H1 (cell line): ENCODE measurements around the gene ZSCAN10. TPM values are rescaled to one million over a fixed set of nuclear protein-coding genes. Genes with fewer than 3 reads are reported as not detected.

ENCODE experiments used
- CTCF ChIA-PET: fragments of 300-600 bp; sonication (Branson Sonifier 250); formaldehyde crosslinking; loops from one replicate; lab custom pipeline; 2021; ENCODE audit not compliant: partially characterized antibody; lab: Charles Lee
- POLR2A ChIA-PET: fragments of 300-600 bp; sonication (Branson Sonifier 250); formaldehyde crosslinking; loops from one replicate; lab custom pipeline; 2021; ENCODE audit warnings: inconsistent platforms; ENCODE audit not compliant: partially characterized antibody; lab: Charles Lee
- DNase-seq, 2 experiments: peaks; one replicate each; pipeline versions ENCODE4 v3.0.0 to v3.0.0-alpha.2; 2010 to 2022; ENCODE audit warnings: low spot score in 2 of 2, low read depth in 1 of 2, mixed read lengths in 1 of 2
- FAIRE-seq: peaks from 2 replicates; lab custom pipeline; 2011; peaks lifted over from hg19 to GRCh38; lab: Jason Lieb, UNC
- H2AFZ ChIP-seq: 2 replicates; pipeline ENCODE4 v1.8.1; 2012; ENCODE audit warnings: low read length, inconsistent platforms
- H2AK5ac ChIP-seq: 2 replicates; pipeline ENCODE4 v1.6.1; 2013; ENCODE audit warnings: low read depth, low read length
- H2BK120ac ChIP-seq: replicated peaks from 2 replicates; pipeline ENCODE3; 2013; ENCODE audit warnings: low read depth, low read length, inconsistent platforms
- H2BK12ac ChIP-seq: 2 replicates; pipeline ENCODE4 v1.6.1; 2013; ENCODE audit warnings: low read depth, low read length
- H2BK15ac ChIP-seq: 2 replicates; pipeline ENCODE4 v1.6.1; 2013; ENCODE audit warnings: low read length
- H2BK20ac ChIP-seq: 2 replicates; pipeline ENCODE4 v1.6.1; 2013; ENCODE audit warnings: low read length
- H2BK5ac ChIP-seq: 2 replicates; pipeline ENCODE4 v1.6.1; 2013; ENCODE audit warnings: low read depth, low read length
- H3K14ac ChIP-seq: 2 replicates; pipeline ENCODE4 v1.6.1; 2013; ENCODE audit warnings: inconsistent platforms; ENCODE audit not compliant: insufficient read length
- H3K18ac ChIP-seq: 2 replicates; pipeline ENCODE4 v1.6.1; 2013; ENCODE audit warnings: low read length; ENCODE audit errors: extremely low read depth
- H3K23ac ChIP-seq: 2 replicates; pipeline ENCODE4 v1.6.1; 2013; ENCODE audit warnings: inconsistent platforms; ENCODE audit not compliant: insufficient read length
- H3K23me2 ChIP-seq: 2 replicates; pipeline ENCODE4 v1.6.1; 2013; ENCODE audit warnings: low read depth, low read length
- H3K27ac ChIP-seq: 2 replicates; pipeline ENCODE4 v1.6.1; 2011; ENCODE audit warnings: low read depth, low read length, inconsistent platforms
- H3K27me3 ChIP-seq, 4 experiments: replicated peaks in 1 of 4; 1 replicate in 1 of 4; 2 replicates in 3 of 4; pipeline versions ENCODE4 v1.6.1 to v1.8.1; 2011 to 2013; ENCODE audit warnings: low read length in 3 of 4, mild to moderate bottlenecking in 3 of 4, inconsistent platforms in 2 of 4, mixed read lengths in 2 of 4, moderate library complexity in 1 of 4; ENCODE audit not compliant: control insufficient read depth in 3 of 4, insufficient read depth in 3 of 4; ENCODE audit errors: extremely low read depth in 1 of 4
- H3K36me3 ChIP-seq, 4 experiments: 2 replicates each; pipeline versions ENCODE4 v1.6.1 to v1.8.1; 2011 to 2013; ENCODE audit warnings: mild to moderate bottlenecking in 4 of 4, low read length in 3 of 4, moderate library complexity in 2 of 4, control low read depth in 1 of 4, inconsistent platforms in 1 of 4; ENCODE audit not compliant: insufficient read depth in 4 of 4, control insufficient read depth in 2 of 4
- H3K4ac ChIP-seq: replicated peaks from 2 replicates; pipeline ENCODE3; 2013; ENCODE audit warnings: low read length, low read depth, mixed read lengths, inconsistent platforms; ENCODE audit not compliant: insufficient read length
- H3K4me1 ChIP-seq, 4 experiments: replicated peaks in 1 of 4; 1 replicate in 1 of 4; 2 replicates in 3 of 4; pipeline versions ENCODE4 v1.6.1 to v1.8.1; 2011 to 2013; ENCODE audit warnings: low read length in 3 of 4, inconsistent platforms in 2 of 4, mixed read lengths in 1 of 4; ENCODE audit not compliant: insufficient read depth in 4 of 4, control insufficient read depth in 3 of 4
- H3K4me2 ChIP-seq, 2 experiments: 2 replicates each; pipeline versions ENCODE4 v1.6.1 to v1.8.1; 2011 to 2013; ENCODE audit warnings: low read depth in 2 of 2, low read length in 2 of 2, control low read depth in 1 of 2, inconsistent platforms in 1 of 2, mild to moderate bottlenecking in 1 of 2; ENCODE audit not compliant: insufficient read depth in 1 of 2
- H3K4me3 ChIP-seq, 4 experiments: fragments of 200-600, 300-600 bp in 1 of 4; sonication (generic), shearing (Covaris generic), sonication (Bioruptor Twin) in 1 of 4; 2 replicates each; pipeline versions ENCODE4 v1.5.1 to v1.8.1; 2011 to 2016; ENCODE audit warnings: low read length in 4 of 4, low read depth in 3 of 4, control low read depth in 2 of 4, inconsistent platforms in 2 of 4, mild to moderate bottlenecking in 2 of 4, mixed read lengths in 1 of 4, moderate library complexity in 1 of 4; ENCODE audit not compliant: insufficient read depth in 2 of 4; ENCODE audit errors: extremely low read depth in 1 of 4
- H3K56ac ChIP-seq: replicated peaks from 2 replicates; pipeline ENCODE3; 2013; ENCODE audit warnings: low read depth, mild to moderate bottlenecking, mixed read lengths, low read length, inconsistent platforms; ENCODE audit not compliant: insufficient read length
- H3K79me1 ChIP-seq: 2 replicates; pipeline ENCODE4 v1.6.1; 2013; ENCODE audit warnings: low read depth, low read length, control low read depth
- H3K79me2 ChIP-seq, 2 experiments: 2 replicates each; pipeline versions ENCODE4 v1.6.1 to v1.8.1; 2012 to 2013; ENCODE audit warnings: low read length in 2 of 2, mild to moderate bottlenecking in 2 of 2, inconsistent platforms in 1 of 2; ENCODE audit not compliant: insufficient read depth in 2 of 2, control insufficient read depth in 1 of 2
- H3K9ac ChIP-seq, 4 experiments: replicated peaks in 1 of 4; 1 replicate in 1 of 4; 2 replicates in 3 of 4; pipeline versions ENCODE4 v1.6.1 to v1.8.1; 2011 to 2013; ENCODE audit warnings: low read depth in 3 of 4, low read length in 3 of 4, control low read depth in 2 of 4, mild to moderate bottlenecking in 2 of 4, moderate library complexity in 2 of 4, inconsistent platforms in 1 of 4; ENCODE audit errors: extremely low read depth in 1 of 4
- H3K9me3 ChIP-seq, 2 experiments: 2 replicates each; pipeline versions ENCODE4 v1.6.1 to v1.8.1; 2012 to 2013; ENCODE audit warnings: mild to moderate bottlenecking in 2 of 2, moderate library complexity in 2 of 2, control low read depth in 1 of 2, inconsistent platforms in 1 of 2, low read depth in 1 of 2, low read length in 1 of 2, mixed read lengths in 1 of 2; ENCODE audit not compliant: insufficient read depth in 2 of 2
- H4K20me1 ChIP-seq, 2 experiments: replicated peaks in 1 of 2; 2 replicates each; pipeline versions ENCODE3 to v1.8.1; 2011 to 2013; ENCODE audit warnings: inconsistent platforms in 2 of 2, low read length in 2 of 2, mild to moderate bottlenecking in 1 of 2; ENCODE audit not compliant: insufficient read depth in 2 of 2, control insufficient read depth in 1 of 2
- H4K5ac ChIP-seq: 2 replicates; pipeline ENCODE4 v1.6.1; 2013; ENCODE audit warnings: low read length, low read depth, mixed read lengths, inconsistent platforms; ENCODE audit not compliant: insufficient read length
- H4K8ac ChIP-seq: 2 replicates; pipeline ENCODE4 v1.8.0; 2013; ENCODE audit warnings: mild to moderate bottlenecking, moderate library complexity, low read length, inconsistent platforms; ENCODE audit not compliant: insufficient read depth; ENCODE audit errors: extremely low read depth
- H4K91ac ChIP-seq: replicated peaks from 2 replicates; pipeline ENCODE3; 2013; ENCODE audit warnings: low read length, mixed read lengths, inconsistent platforms; ENCODE audit not compliant: insufficient read length
- CEBPB ChIP-seq: IDR thresholded peaks from 2 replicates; pipeline ENCODE4 v1.6.1; 2012; ENCODE audit warnings: low read depth, low read length
- EZH2 ChIP-seq: fragments of 200-600 bp; sonication (generic); IDR thresholded peaks from 2 replicates; pipeline ENCODE4 v1.7.1; 2012; ENCODE audit warnings: low read depth, mild to moderate bottlenecking, moderate library complexity, low read length, inconsistent platforms; ENCODE audit not compliant: severe bottlenecking
- GTF2F1 ChIP-seq: IDR thresholded peaks from 2 replicates; pipeline ENCODE4 v1.6.1; 2012; ENCODE audit warnings: low read depth, low read length, improper control_type of control experiment, borderline replicate concordance
- PHF8 ChIP-seq: fragments of 200-600 bp; sonication (generic); conservative IDR thresholded peaks from 2 replicates; pipeline ENCODE4 v1.7.1; 2012; ENCODE audit warnings: low read depth, mild to moderate bottlenecking, inconsistent platforms, low read length, moderate library complexity
- POU5F1 ChIP-seq: IDR thresholded peaks from 2 replicates; pipeline ENCODE4 v1.6.1; 2011; ENCODE audit warnings: low read depth, mild to moderate bottlenecking, low read length, moderate library complexity
- RAD21 ChIP-seq, 2 experiments: IDR thresholded peaks in 1 of 2; conservative IDR thresholded peaks in 1 of 2; 2 replicates each; pipeline ENCODE4 v1.6.1; 2011; ENCODE audit warnings: low read depth in 2 of 2, low read length in 2 of 2, improper control_type of control experiment in 1 of 2, inconsistent platforms in 1 of 2, mild to moderate bottlenecking in 1 of 2, moderate library complexity in 1 of 2
- RXRA ChIP-seq: IDR thresholded peaks from 2 replicates; pipeline ENCODE4 v1.6.1; 2011; ENCODE audit warnings: low read depth, mild to moderate bottlenecking, low read length, moderate library complexity; ENCODE audit not compliant: insufficient read depth
- SP1 ChIP-seq: IDR thresholded peaks from 2 replicates; pipeline ENCODE4 v1.6.1; 2011; ENCODE audit warnings: low read depth, low read length
- WGBS, 2 experiments: shearing (Covaris generic) in 1 of 2; methylation state at CpG; one replicate each; pipeline versions ENCODE4 v1.1.6 to v1.1.7; 2013 to 2015; ENCODE audit warnings: low lambda C conversion rate in 2 of 2, mixed read lengths in 2 of 2, inconsistent platforms in 1 of 2, low coverage in 1 of 2, missing lambda C conversion rate in 1 of 2; ENCODE audit not compliant: insufficient replicate concordance in 2 of 2, insufficient coverage in 1 of 2, insufficient read length in 1 of 2; ENCODE audit errors: extremely low coverage in 1 of 2, missing lambda C conversion rate in 1 of 2; 5-methylcytosine and 5-hydroxymethylcytosine counted together
- polyA plus RNA-seq, 7 experiments: library from polyadenylated mRNA; depleted of rRNA in 3 of 7; stranded (reverse) in 5 of 7; unstranded in 2 of 7; fragments of >200 nt in 5 of 7; fragments of 200-250 nt in 2 of 7; gene quantifications; 1 replicate in 5 of 7; 2 replicates in 1 of 7; 4 replicates in 1 of 7; pipeline versions ENCODE4 v1.2.1 to v1.2.3, GENCODE V29; 2011 to 2013; ENCODE audit warnings: missing spikeins in 2 of 7, mixed read lengths in 2 of 7
- total RNA-seq: library from RNA; stranded (reverse); fragmentation: NEBNext Ultra II Directional; extraction: Animal tissue kit (Norgen Biotek cat#: 25700); gene quantifications from 2 replicates; pipeline ENCODE4 v1.2.1, GENCODE V29; 2021
- TF ChIP-seq, protein P1 (sequence below): IDR thresholded peaks from 2 replicates; pipeline ENCODE4 v1.6.1; 2012; ENCODE audit warnings: inconsistent platforms

Gene ZSCAN10
- total and polyA plus RNA-seq, 2 of the 8 experiments (the other 6 are each of a cell fraction or from before 2014, with no cell fraction given) = 209 to 314 TPM

GRCh38 chr16:3119701-3120408, 20.8 kb upstream of the ZSCAN10 start:
- FAIRE-seq (no peak), DNase-seq (no peak)
- Histone ChIP-seq H4K91ac (no peak overlapping the region), H3K27ac (no peak overlapping the region), H2AFZ (no peak overlapping the region), H2AK5ac (no peak overlapping the region), H3K18ac (no peak overlapping the region), H3K14ac (no peak overlapping the region), H3K79me2 (no peaks in the 10 kb centered on the region; a peak in 1 of 4 replicates), H3K4me2 (no peak overlapping the region), H3K4me3 (no peak overlapping the region), H3K4me1 (peaks cover 0 to 6% (median 1%) of the 10 kb centered on the region in 4 experiments; a peak in 3 of 7 replicates), H4K20me1 (peaks cover 0 to 10% of the 10 kb centered on the region in 2 experiments), H2BK5ac (no peak overlapping the region), H4K5ac (no peak overlapping the region), H3K23ac (no peak overlapping the region), H3K79me1 (no peaks in the 10 kb centered on the region)
- POLR2A ChIA-PET = interaction anchor here (0.6 to 7.2 kb wide), 10 partner anchors 8 to 99 kb away, joined by 3 to 168 read pairs (median 6); partner anchors contain the start of genes HCFC1R1, THOC6, TNFRSF12A and ZNF205
- CTCF ChIA-PET = interaction anchor here (0.6 to 36.8 kb wide), 7 partner anchors 8 to 1066 kb away, joined by 3 to 619 read pairs (median 18); partner anchors contain the start of genes ZNF205, ZNF213 and ZSCAN10
- WGBS, 2 experiments = 94% methylated on average over 48 of the region's 57 CpGs; no CpG with 5 or more reads in 1 of the 2 experiments
- TF ChIP-seq RAD21 (IDR thresholded peaks at IDR 0.05 in 1 of 2, conservative IDR thresholded peaks at IDR 0.05 in 1 of 2; ENCODE audit: low read depth in 2 of 2, low read length in 2 of 2) (no peak), SP1 (no peak), CEBPB (no peak), EZH2 (no peak), PHF8 (no peak), RXRA (no peak), GTF2F1 (no peak), POU5F1 (no peak)
- TF ChIP-seq, protein P1, sequence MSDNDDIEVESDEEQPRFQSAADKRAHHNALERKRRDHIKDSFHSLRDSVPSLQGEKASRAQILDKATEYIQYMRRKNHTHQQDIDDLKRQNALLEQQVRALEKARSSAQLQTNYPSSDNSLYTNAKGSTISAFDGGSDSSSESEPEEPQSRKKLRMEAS = no peak
- TF ChIP-seq, all 59 proteins: peak for 0
- no peak overlapping the region for H2BK15ac ChIP-seq
- H3K9me3 ChIP-seq = no peaks in the 10 kb centered on the region
- H4K8ac ChIP-seq = no peak overlapping the region
- no peak overlapping the region for H3K56ac ChIP-seq
- no peak overlapping the region for H3K9ac ChIP-seq
- H3K27me3 ChIP-seq = no peaks in the 10 kb centered on the region
- no peak overlapping the region for H3K4ac ChIP-seq
- peaks cover 0 to 27% (median 12%) of the 10 kb centered on the region in 4 experiments; a peak in 7 of 8 replicates for H3K36me3 ChIP-seq
- no peak overlapping the region for H2BK20ac ChIP-seq
- H3K23me2 ChIP-seq = peaks cover 10% of the 10 kb centered on the region
- no peak overlapping the region for H2BK12ac ChIP-seq
- H2BK120ac ChIP-seq = no peak overlapping the region
